ENCODE data around the gene TREM1. TPM values are rescaled to one million over a fixed set of nuclear protein-coding genes. Genes with fewer than 3 reads are reported as not detected.
"Not testable (repeated sequence)": the region's sequence is repeated elsewhere in the genome, so short reads cannot be mapped to it uniquely, and the experiment has no call there.

The TREM1 gene
- total RNA-seq, 2 donors from 2014 or later = 3.8 to 4.0 TPM

- DNase-seq (ENCODE audit: low spot score) = no peak
- intact Hi-C loops (cut with DNase I) = no loop called here
Measured at GRCh38 chr6:41298785-41299502, 12.5 kb upstream of the TREM1 start.

DNA sequence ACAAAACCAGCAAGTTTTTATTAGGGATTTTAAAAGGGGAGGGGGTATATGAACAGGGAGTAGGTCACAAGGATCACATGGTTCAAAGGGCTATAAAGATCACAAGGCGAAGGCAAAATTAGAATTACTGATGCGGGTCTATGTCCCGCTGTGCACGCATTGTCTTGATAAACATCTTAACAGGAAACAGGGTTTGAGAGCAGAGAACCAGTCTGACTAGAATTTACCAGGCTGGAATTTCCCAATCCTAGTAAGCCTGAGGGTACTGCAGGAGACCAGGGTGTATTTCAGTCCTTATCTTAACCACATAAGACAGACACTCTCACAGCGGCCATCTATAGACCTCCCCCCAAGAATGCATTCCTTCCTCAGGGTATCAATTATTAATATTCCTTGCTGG is 10.8 kb upstream of the TREM1 start:
- intact Hi-C loops (cut with DNase I) = not testable (repeated sequence)

DNA sequence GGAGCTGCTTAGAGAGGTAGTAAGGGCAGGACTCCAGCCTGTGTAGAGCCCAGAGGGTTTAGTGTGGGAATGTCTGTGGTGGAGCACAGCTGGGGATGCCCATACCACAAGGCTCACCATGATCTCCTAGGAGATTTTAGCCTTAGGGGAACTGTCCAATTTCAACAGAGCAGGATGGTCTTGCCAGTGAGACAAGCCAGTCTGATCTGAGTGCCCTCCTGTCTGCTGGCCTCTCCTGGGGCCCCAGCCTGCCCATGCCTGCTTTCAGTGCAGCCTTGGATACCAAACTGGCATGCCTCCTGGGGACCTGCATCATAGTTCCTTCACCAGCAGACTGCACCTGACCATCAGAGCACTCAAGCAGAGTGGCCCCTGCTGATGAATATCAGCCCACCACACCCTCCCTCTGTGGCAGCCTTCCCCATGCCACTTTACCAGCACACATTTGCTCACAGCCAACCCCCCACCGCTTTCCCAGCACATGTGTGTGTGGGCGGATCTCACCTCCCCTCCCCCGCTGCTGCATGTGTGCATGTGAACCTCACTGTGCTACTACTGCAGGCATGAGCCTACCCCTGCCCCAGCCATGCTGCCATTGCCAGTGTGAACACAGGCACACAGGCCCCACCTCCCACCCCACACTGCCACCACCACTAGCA is 7.9 kb upstream of the TREM1 start:
- intact Hi-C loops (cut with DNase I) = no loop called here
- no peak for DNase-seq (ENCODE audit: low spot score)

More for the DNA sequence above, 10.8 kb upstream of the TREM1 start:
- not testable (repeated sequence) for DNase-seq (ENCODE audit: low spot score)

- no peak for DNase-seq (ENCODE audit: low spot score)
- intact Hi-C loops (cut with DNase I) = no loop called here
Measured at GRCh38 chr6:41291717-41292116, 5.2 kb upstream of the TREM1 start.

- no peak for DNase-seq (ENCODE audit: low spot score)
- intact Hi-C loops (cut with DNase I) = no loop called here
Measured at GRCh38 chr6:41289815-41290214, 3.3 kb upstream of the TREM1 start.

DNA sequence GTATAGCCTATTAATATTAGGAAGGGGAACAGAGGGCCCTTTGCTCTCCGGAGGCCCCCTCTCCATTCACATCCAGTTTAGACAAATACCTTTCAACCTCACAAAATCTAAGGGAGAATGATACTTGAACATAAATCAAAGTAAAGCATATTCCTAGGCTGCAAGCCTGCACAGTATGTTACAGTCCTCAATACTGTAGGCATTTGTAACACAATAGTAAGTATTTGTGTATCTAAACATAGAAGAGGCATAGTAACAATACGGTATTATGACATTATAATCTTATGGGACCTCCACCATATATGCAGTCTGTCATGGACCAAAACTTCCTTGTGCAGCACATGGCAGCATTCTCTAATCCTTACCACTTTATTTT is 2.3 kb upstream of the TREM1 start:
- DNase-seq (ENCODE audit: low spot score) = no peak
- intact Hi-C loops (cut with DNase I) = no loop called here

DNA sequence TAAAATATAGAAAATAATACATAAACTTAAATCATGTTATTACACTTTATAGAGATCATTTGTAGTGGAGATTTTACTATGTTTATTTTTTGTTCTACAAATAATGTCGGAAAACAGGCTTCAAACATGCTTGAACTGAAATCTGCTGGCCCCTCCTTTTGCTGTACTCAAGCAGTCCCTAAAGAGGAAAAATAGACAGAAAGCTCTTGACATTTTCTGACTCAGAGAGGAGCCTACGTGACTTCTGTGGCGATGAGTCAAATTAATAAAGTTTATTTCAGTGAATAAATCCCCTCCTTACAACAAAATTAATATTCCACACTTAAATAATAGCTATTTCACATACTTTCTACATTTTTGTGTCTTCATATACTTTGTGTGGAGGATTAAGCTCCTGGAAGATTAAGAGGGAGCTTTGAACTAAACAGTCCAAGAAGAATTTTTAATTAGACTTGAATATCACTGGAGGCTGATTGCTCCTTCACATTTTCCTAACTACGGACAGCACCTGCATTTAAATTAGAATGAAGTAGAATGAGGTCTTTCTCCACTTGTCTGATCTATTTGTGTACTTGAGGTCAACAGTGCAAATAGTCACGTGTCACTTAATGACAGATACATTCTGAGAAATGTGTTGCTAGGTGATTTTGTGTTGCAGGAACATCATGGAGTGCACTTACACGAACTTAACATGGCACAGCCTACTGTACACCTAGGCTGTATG is 1.7 kb upstream of the TREM1 start:
- intact Hi-C loops (cut with DNase I) = no loop called here
- no peak for DNase-seq (ENCODE audit: low spot score)

DNA sequence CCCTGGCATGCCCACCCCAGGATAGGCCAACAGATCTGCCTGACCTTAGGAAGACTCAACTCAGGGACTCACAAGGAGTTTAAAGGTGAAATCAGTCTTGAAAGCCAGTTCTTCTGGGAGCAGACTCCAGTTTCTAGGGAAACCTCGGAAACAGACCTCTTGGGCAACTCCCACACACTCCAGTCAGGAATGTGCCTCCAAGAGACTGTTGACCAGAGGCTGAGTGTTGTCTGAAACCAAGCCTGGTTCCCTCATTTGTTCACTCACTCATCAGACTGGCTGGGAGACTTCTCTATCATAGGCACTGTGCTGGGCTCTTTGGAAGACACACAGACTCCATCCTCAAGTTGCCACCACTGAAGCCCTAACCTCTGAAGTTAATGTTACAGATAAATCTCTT is 1.8 kb downstream of the TREM1 start:
- intact Hi-C loops (cut with DNase I) = no loop called here
- DNase-seq (ENCODE audit: low spot score) = no peak

DNA sequence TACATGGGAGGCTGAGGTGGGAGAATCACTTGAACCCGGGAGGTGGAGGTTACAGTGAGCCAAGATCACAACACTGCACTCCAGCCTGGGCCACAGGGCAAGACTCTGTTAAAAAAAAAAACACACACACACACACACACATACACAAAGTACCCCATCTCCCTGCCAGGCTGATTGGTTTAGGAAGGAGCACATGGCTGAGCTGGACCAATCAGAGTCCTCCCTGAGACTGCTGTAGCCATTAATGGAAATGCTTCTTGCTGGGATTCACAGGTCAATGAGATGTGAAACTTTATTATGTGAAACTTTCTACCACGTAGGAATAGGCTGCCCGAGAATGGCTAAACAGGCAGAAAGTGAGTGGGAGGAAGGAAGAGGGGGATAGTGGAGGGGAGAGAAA is 2.9 kb downstream of the TREM1 start:
- intact Hi-C loops (cut with DNase I) = no loop called here

DNA sequence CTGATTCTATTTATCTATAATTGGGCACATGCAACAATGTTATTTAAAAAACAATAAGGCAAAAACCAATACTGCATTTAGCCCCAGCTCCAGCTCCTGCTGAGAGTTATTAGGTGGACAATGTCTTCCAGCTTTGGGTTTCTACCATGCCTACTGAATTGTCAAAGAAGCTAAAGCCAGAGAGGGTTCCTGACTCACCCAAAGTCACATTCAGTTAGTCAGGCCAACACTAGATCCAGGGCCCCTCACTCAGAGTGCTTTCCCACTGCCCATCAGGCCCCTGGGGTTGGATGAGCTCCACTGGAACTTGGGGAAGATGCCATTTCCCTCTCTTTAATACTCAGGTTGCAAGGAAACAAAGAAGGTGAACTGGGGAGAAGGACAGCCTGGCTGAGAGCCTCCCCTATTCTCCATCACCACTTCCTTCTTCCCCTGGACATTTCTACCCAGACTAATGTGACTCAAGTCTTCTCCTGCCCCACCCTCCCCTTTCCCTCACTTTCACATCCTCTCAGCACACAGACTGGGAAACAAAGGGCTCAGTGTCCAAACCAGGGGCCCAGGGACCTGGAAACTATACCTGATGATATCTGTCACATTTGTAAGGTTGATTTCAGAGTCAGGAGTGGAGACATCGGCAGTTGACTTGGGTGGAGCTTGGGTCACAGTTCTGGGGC is 6.0 kb downstream of the TREM1 start:
- no peak for DNase-seq (ENCODE audit: low spot score)
- intact Hi-C loops (cut with DNase I) = no loop called here

More for the DNA sequence above, 2.9 kb downstream of the TREM1 start:
- no peak for DNase-seq (ENCODE audit: low spot score)

GRCh38 chr6:41278699-41279405 is 7.6 kb downstream of the TREM1 start:
- DNase-seq (ENCODE audit: low spot score) = peak; percentile 71
- intact Hi-C loops (cut with DNase I) = no loop called here

DNA sequence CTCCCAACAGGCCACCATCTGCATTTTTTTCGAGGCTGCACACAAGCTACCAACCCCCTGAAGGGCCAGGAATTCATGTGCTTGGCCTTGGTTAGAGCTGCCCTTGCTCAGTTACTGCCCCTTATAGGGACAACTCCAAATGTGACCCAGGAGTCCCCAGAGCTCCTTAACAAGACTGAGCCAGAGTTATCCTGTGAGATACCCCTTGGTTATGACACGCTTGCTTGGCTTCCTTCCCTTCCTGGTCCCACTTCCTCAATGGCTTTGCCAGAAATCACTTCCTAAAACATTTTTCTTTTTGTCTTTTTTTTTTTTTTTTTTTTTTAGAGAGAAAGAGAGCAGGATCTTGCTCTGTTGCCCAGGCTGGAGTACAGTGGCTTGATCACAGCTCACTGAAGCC is 8.9 kb downstream of the TREM1 start:
- intact Hi-C loops (cut with DNase I) = no loop called here

DNA sequence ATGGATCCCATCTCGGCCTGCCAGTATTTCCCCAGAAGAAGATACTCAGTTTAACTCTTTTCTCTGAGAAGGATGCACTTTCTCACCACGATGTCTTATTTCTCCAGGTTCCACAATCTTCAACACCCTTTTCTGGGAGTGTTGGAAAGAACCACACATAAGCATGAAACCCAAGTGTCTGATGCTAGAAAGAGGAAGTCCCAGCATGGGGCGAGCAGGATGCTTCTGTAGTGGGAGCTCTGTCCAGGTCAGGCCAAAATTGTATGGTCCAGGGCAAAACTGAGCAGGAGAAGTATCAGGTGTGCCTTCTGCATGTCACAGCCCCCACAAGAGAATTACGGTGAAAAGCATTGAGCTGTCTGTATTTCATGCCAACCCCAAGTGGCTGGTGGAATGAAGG is 11.0 kb downstream of the TREM1 start:
- no peak for DNase-seq (ENCODE audit: low spot score)
- intact Hi-C loops (cut with DNase I) = no loop called here

More for the DNA sequence above, 8.9 kb downstream of the TREM1 start:
- no peak for DNase-seq (ENCODE audit: low spot score)

GRCh38 chr6:41274256-41274655 is 12.2 kb downstream of the TREM1 start:
- intact Hi-C loops (cut with DNase I) = no loop called here

DNA sequence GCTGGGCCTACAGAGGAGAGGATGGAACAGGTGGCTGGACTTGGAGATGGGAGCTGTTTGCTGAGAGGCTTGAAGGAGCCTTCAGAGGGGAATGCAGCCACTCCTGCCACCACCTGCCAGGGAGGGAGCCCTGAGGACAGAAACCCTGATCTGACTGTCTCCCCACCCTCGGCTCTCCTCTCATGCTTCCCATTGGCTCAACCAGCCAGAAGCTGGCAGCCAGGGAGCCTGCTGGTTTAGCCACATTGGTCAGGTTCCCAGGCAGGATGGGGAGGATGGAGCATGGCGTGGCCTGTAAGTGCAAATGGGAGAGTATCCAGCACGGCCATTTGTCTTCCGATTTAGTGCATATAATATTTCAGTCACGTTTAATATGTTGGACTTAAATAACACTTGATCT is 12.8 kb downstream of the TREM1 start:
- no peak for DNase-seq (ENCODE audit: low spot score)
- intact Hi-C loops (cut with DNase I) = no loop called here

More at GRCh38 chr6:41274256-41274655, 12.2 kb downstream of the TREM1 start:
- DNase-seq (ENCODE audit: low spot score) = no peak

DNA sequence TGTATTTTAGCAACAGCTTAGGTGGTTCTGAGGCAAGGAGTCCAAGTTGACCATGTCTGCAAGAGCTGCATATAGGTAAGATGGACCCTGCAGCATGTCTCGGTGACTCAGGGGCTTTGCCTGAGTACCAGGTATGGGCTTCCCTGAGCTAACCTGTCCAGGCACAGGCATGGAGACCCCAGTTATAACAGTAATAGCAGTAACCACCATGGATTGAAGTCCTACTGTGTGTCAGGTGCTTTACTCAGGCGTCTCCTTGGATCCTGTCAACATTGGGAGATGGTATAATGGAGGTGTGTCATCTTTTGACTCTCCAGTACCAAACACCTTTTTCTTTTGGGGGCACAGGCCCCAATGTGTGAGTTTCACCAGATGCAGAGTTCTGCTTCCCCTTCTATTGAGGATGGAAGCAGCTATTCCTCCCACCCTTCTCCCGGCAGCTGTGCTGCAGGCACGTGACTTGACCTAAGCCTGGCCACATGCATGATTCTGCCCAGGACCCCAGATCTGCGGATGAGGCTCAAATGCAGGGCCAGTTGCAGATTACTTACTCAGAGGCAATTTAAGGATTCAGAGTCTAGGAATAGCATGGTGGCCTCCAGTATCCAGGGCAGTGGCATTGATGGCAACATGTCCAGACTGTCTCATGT is 13.8 kb downstream of the TREM1 start:
- no peak for DNase-seq (ENCODE audit: low spot score)
- intact Hi-C loops (cut with DNase I) = no loop called here

GRCh38 chr6:41271901-41272395 is 14.5 kb downstream of the TREM1 start:
- DNase-seq (ENCODE audit: low spot score) = peak; percentile 92
- intact Hi-C loops (cut with DNase I) = no loop called here

- no peak for DNase-seq (ENCODE audit: low spot score)
- intact Hi-C loops (cut with DNase I) = no loop called here
Measured at GRCh38 chr6:41269716-41270115, 16.8 kb downstream of the TREM1 start.

- DNase-seq (ENCODE audit: low spot score) = no peak
- intact Hi-C loops (cut with DNase I) = no loop called here
Measured at GRCh38 chr6:41269166-41269565, 17.3 kb downstream of the TREM1 start.

Data from posterior vena cava (tissue), 2 donors.